Esophagus muscularis mucosa (tissue), 4 donors: Measurements from ENCODE around the gene NUCKS1. TPM values are rescaled to one million over a fixed set of nuclear protein-coding genes. Genes with fewer than 3 reads are reported as not detected.

ENCODE experiments used
- DNase-seq: peaks from one replicate; pipeline ENCODE4 v3.0.0-alpha.2; 2017; ENCODE audit errors: extremely low spot score
- H3K27ac ChIP-seq, 4 donors: fragments of 200-600 bp; sonication (generic); replicated peaks in 1 of 4; 1 replicate in 3 of 4; 2 replicates in 1 of 4; pipeline ENCODE4 v1.5.1; 2016 to 2019; ENCODE audit warnings: mild to moderate bottlenecking in 1 of 4
- H3K27me3 ChIP-seq, 4 donors: fragments of 200-600 bp; sonication (generic); one replicate each; pipeline versions ENCODE4 v1.5.1 to v1.6.0; 2016 to 2019
- H3K36me3 ChIP-seq, 4 donors: fragments of 200-600 bp; sonication (generic); one replicate each; pipeline ENCODE4 v1.5.1; 2016 to 2019
- H3K4me1 ChIP-seq, 4 donors: fragments of 200-600 bp; sonication (generic); one replicate each; pipeline ENCODE4 v1.5.1; 2016 to 2019
- H3K4me3 ChIP-seq, 4 donors: fragments of 200-600 bp; sonication (generic); 1 replicate in 2 of 4; 2 replicates in 2 of 4; pipeline ENCODE4 v1.5.1; 2016 to 2019; ENCODE audit warnings: mild to moderate bottlenecking in 4 of 4, moderate library complexity in 1 of 4
- H3K9me3 ChIP-seq, 4 donors: fragments of 200-600 bp; sonication (generic); 1 replicate in 3 of 4; 2 replicates in 1 of 4; pipeline ENCODE4 v1.5.1; 2016 to 2019
- CTCF ChIP-seq, 3 experiments: fragments of 200-600 bp in 2 of 3; fragments of 450-650 bp in 1 of 3; sonication (generic) in 2 of 3; IDR thresholded peaks; one replicate each; pipeline ENCODE4 v1.5.1; 2017 to 2019; ENCODE audit warnings: antibody characterized with exemption in 3 of 3, mild to moderate bottlenecking in 2 of 3, moderate library complexity in 1 of 3
- EP300 ChIP-seq: sonication (generic); formaldehyde crosslinking; IDR thresholded peaks from one replicate; pipeline ENCODE4 v1.6.1; 2017; ENCODE audit warnings: antibody characterized with exemption
- POLR2A ChIP-seq: fragments of 450-650 bp; IDR thresholded peaks from one replicate; pipeline ENCODE4 v1.6.1; 2017; ENCODE audit warnings: antibody characterized with exemption, moderate library complexity, mild to moderate bottlenecking, low read depth
- POLR2AphosphoS5 ChIP-seq, 2 donors: sonication (generic); formaldehyde crosslinking; IDR thresholded peaks; one replicate each; pipeline ENCODE4 v1.6.1; 2017; ENCODE audit warnings: antibody characterized with exemption in 2 of 2
- WGBS: methylation state at CpG from one replicate; pipeline ENCODE4 v1.1.5; 2018; 5-methylcytosine and 5-hydroxymethylcytosine counted together
- intact Hi-C: fragments of 100-400 bp; cut with DNase I; formaldehyde crosslinking; loops from one replicate; pipeline ENCODE4 v1.15.1; 2023
- total RNA-seq, 4 donors: library from RNA; depleted of rRNA; stranded (reverse); fragments of >200 nt; gene quantifications; one replicate each; pipeline versions ENCODE4 v1.1.0 to v1.2.1, GENCODE V29; 2016

The NUCKS1 gene
- total RNA-seq, 4 donors from 2014 or later = 111 to 120 (median 116) TPM

- intact Hi-C loops = no loop called here
- 66% methylated on average over 11 of the region's 11 CpGs for WGBS
These were observed 77.5 kb downstream of the NUCKS1 start for GRCh38 chr1:205672395-205672889.

GRCh38 chr1:205670611-205671430 is 79.2 kb downstream of the NUCKS1 start:
- Histone ChIP-seq H3K4me3 (no peak overlapping the region), H3K27me3 (peaks cover 0 to 32% (median 0%) of the 10 kb centered on the region in 4 donors), H3K27ac (no peak overlapping the region), H3K36me3 (no peaks in the 10 kb centered on the region), H3K9me3 (no peaks in the 10 kb centered on the region), H3K4me1 (peaks cover 0 to 21% (median 9%) of the 10 kb centered on the region in 4 donors)
- no peak for DNase-seq
- 82% methylated on average over 8 of the region's 13 CpGs for WGBS
- TF ChIP-seq CTCF (IDR thresholded peaks at IDR 0.05) (no peak), POLR2A (no peak), POLR2AphosphoS5 (IDR thresholded peaks at IDR 0.05) (no peak), EP300 (no peak)
- intact Hi-C loops = no loop called here

More at GRCh38 chr1:205672395-205672889, 77.5 kb downstream of the NUCKS1 start:
- Histone ChIP-seq H3K27ac (no peak overlapping the region), H3K36me3 (no peaks in the 10 kb centered on the region), H3K27me3 (peaks cover 0 to 32% (median 0%) of the 10 kb centered on the region in 4 donors), H3K4me1 (peaks cover 0 to 21% (median 9%) of the 10 kb centered on the region in 4 donors), H3K9me3 (no peaks in the 10 kb centered on the region), H3K4me3 (no peak overlapping the region)
- no peak for DNase-seq
- TF ChIP-seq POLR2A (no peak), EP300 (no peak), POLR2AphosphoS5 (IDR thresholded peaks at IDR 0.05) (no peak), CTCF (IDR thresholded peaks at IDR 0.05) (no peak)

- H3K27ac ChIP-seq = no peak overlapping the region
- DNase-seq = no peak
- TF ChIP-seq POLR2A (no peak), POLR2AphosphoS5 (IDR thresholded peaks at IDR 0.05) (no peak), CTCF (IDR thresholded peaks at IDR 0.05) (no peak), EP300 (no peak)
- H3K36me3 ChIP-seq = no peaks in the 10 kb centered on the region
- 81% methylated on average over 5 of the region's 5 CpGs for WGBS
- H3K27me3 ChIP-seq = peaks cover 0 to 32% (median 0%) of the 10 kb centered on the region in 4 donors
- H3K4me3 ChIP-seq = no peak overlapping the region
- no peaks in the 10 kb centered on the region for H3K9me3 ChIP-seq
- intact Hi-C loops = no loop called here
- H3K4me1 ChIP-seq = peaks cover 0 to 21% (median 9%) of the 10 kb centered on the region in 4 donors
These were observed 79.9 kb downstream of the NUCKS1 start for GRCh38 chr1:205670150-205670446.

DNA sequence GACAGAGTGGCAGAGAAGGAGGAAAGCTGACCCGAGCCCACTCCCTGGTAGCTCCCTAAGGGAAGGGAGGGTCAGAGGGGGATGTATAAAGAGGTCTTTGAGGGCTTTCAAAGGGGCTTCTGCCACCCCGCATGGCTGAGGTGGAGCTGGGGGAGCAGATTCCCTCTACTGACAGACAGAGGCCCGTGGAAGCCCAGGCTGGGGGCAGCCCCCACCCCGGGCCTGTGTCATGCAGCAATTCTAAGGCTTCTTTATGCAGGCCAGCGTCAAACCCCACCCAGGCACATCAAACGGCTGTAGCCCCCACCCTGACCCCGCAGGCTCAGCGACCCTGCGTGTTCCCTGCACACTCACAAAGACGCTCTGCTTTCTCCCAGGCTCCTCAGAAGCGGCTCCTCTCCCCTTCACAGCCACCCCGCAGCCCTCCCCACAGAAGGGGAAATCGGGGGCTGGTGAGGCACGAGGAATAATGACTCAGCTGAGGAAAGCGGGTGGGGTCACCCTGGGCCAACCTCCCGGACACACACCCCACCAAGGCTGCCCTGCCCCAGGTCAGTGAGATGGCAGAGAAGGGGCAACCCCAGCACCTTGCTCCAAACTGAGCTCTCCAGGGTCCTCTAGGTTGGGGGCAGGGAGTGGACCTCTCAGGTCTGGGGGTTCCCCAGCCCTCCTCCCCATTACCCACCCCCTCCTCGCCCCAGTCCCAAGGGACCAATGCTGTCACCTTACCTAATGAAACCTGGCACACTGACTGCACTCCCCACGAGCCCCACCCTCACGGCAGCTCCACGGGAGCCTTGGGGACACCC is 80.4 kb downstream of the NUCKS1 start:
- TF ChIP-seq CTCF (IDR thresholded peaks at IDR 0.05) = no peak
- TF ChIP-seq POLR2A = no peak
- no peak for TF ChIP-seq POLR2AphosphoS5 (IDR thresholded peaks at IDR 0.05)
- no peak for TF ChIP-seq EP300
- Histone ChIP-seq H3K36me3 (no peaks in the 10 kb centered on the region), H3K4me1 (peaks cover 0 to 21% (median 9%) of the 10 kb centered on the region in 4 donors), H3K27ac (no peak overlapping the region), H3K4me3 (no peak overlapping the region), H3K27me3 (peaks cover 0 to 32% (median 0%) of the 10 kb centered on the region in 4 donors), H3K9me3 (no peaks in the 10 kb centered on the region)
- intact Hi-C loops = no loop called here
- WGBS = 76% methylated on average over 11 of the region's 20 CpGs
- DNase-seq = no peak
